Activated CD8-positive, alpha-beta memory T cell treated with anti-CD3 and anti-CD28 coated beads for 1 hour (primary cell): ENCODE results near the gene ARHGAP21.

Experiments
- DNase-seq, 2 donors: peaks; one replicate each; pipeline ENCODE4 v3.0.0-alpha.2; 2020; ENCODE audit warnings: low read depth in 1 of 2; ENCODE audit errors: extremely low read depth in 1 of 2

ARHGAP21 gene

DNA sequence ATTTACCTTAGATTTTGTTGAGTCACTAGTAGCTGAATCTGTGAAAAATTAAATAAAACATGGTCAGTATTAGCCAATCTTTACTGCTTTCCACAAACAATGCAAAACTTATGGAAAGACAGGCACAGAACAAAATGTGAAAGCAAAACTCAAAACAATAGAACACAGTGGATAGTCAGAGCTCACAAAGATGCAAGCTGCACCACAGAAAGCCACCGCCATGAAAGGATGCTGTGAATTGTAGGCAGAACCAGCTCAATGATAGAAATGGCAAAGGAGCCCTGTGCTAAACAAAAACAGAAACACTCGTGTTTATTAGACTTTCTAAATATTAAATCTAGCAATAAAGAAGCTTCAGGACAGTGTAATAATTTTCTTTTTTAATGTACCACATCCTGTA, 134.4 kb downstream of the ARHGAP21 start:
- no peak for DNase-seq

DNA sequence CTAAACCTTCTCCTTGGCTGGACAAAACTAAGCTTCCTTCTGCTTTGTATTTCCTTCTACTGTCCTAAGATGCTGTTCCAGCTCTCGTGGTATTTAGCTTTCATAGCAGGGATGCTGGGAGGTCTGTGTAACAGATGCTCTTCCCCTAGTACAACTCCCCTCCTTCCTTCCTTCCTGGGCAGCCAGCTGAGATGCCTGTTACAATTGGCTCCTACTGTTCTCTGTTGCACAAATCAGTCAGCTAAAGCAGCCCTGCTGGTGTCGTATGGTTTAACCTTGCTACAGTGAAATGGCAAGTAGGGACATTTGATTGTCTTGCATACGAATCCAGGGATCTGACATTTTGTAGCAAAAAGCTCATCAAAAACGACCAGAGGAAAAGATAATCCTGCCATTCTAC, 143.8 kb downstream of the ARHGAP21 start:
- no peak for DNase-seq

DNA sequence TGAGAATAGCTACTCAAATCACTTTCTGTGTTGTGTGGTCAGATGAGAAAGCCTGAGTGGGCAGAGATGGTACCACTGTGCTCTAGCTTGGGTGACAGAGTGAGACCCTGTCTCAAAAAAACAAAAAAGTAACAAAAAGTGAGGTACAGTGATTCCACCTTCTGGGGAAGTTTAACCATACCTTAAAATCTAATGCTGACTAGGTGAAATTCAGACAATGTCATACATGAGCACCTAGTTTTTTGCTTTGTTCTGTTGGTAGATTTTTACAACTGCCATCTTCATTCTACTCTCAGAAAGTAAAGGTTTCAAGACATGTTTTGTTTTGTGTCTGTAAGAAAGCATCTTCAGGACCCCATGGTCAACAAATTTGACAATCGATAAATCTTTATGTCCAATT, 144.2 kb downstream of the ARHGAP21 start:
- DNase-seq = no peak

DNA sequence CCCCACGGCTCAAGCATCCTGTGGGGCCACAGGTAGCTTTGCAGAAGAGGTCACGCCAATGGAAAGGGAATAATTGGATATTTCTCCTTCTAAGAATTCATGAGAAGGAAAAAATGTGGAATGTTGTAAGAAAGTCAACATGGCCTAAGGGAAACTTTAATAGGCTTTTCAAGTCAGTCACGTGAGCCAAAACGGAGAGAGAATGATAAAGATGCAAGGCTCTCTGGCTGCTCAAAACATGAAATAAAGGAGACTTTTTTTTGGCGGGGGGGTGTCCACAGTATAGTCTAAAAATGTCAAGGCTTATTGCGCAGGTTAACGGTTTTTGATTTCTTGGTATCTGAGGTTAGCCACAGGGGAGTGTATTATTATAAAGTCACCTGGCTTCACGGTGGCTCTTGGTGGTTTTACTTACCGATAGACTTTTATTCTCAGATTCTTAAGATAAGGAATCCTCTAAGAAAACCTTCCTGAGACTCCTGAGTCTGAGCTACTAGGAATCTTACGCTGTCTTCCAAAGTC, 148.1 kb downstream of the ARHGAP21 start:
- no peak for DNase-seq

DNA sequence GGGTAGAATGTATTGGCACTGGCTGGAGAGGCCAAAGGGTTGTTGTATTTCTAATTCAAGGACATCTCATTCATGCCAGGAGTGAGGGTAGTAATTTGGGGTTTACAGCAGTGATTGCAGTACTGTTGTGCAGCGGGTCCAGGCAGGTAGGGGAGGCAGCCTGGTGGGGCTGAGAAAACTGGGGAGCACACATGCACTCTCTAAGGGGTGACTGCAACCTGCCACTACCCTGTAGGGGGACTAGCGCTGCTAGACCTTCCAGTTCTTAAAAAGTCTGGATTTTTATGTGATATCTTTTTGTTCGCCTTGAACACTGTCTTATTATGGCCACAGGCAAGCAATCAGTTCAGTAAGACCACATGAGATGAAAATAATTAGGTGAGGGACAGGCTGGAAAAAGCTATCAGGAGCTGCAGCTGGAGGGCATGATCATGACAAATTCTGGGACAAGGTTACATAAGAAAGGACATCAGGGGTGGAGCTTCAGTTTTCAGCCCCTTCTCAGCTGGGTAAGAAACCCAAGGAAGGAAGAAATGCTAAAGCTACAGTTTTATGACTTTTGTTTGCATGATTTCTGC, 149.0 kb downstream of the ARHGAP21 start:
- DNase-seq = no peak

DNA sequence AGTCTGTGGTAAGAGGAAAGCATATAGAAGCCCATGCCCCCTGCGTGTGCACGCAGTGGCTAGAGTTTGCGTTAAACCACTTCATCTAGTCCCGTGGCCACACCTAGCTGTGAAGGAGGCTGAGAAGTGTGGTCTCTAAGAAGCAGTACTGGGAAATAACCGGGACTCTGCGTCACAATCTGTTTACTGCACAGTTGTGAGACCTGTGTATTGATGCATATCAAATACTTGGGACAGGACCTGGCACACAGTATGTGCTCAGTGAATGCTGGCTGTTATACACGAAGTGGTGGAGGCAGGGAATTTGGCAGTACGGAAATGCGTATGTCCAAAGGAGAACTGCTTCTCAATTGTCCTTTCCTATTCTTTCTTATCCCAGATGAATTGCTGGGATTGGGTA, 149.5 kb downstream of the ARHGAP21 start:
- no peak for DNase-seq

DNA sequence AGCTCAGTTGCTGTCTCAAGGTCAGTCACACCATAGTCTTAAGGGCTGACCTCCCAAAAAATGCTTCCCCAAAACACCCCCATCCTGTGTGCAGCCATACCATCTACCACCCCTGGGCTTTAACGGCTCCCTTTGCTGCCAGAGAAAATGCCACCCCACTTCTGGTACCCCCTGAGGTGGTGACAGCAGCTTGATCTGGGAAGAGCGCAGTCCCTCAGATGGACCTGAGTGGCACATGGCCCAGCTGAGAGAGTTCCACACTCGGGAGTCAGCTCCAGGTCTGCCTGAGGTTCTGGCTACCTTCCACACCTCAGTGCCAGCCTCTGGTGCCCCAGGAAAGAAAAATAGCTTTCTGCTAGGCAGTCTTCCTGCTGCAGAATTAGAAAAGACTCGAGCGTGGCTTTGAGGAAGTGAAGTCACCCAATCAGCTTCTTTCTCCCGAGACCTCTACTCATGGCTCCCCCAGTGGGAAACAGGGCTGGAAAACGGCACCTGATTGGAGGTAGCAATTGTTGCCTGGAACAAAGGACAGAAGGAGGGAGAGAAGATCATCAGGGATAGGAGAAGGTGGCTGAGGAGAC, 151.7 kb downstream of the ARHGAP21 start:
- DNase-seq = no peak

DNA sequence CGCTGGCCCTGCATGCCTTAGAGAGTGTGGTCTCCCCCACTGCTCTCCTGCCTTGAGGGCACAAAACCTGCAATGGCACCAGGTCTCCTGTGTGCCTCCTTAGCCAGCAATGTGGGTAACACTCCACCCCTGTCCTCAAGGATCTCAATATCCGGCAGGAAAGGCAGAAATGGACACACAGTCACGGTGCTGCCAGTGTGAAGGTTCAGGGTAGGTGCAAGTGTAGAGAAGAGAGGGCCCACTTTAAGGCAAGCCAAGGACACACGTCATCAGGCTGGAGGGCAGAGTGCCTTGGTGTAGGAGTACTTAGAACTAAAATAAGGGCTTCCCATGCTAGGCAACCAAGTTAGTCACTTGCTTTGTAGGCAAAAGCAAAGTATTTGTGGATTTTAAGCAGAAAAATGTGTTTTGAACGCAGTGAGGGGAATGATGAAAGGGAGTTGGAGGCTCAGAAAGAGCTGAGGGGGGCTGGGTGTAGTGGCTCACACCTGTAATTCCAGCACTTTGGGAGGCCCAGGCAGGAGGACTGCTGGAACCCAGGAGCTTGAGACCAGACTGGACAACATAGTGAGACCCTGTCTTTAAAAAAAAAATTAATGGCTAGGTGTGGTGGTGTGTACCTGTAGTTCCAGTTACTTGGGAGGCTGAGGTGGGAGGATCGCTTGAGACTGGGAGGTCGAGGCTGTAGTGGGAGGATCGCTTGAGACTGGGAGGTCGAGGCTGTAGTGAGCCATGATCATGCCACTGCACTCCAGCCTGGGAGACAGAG, 152.8 kb downstream of the ARHGAP21 start:
- no peak for DNase-seq

DNA sequence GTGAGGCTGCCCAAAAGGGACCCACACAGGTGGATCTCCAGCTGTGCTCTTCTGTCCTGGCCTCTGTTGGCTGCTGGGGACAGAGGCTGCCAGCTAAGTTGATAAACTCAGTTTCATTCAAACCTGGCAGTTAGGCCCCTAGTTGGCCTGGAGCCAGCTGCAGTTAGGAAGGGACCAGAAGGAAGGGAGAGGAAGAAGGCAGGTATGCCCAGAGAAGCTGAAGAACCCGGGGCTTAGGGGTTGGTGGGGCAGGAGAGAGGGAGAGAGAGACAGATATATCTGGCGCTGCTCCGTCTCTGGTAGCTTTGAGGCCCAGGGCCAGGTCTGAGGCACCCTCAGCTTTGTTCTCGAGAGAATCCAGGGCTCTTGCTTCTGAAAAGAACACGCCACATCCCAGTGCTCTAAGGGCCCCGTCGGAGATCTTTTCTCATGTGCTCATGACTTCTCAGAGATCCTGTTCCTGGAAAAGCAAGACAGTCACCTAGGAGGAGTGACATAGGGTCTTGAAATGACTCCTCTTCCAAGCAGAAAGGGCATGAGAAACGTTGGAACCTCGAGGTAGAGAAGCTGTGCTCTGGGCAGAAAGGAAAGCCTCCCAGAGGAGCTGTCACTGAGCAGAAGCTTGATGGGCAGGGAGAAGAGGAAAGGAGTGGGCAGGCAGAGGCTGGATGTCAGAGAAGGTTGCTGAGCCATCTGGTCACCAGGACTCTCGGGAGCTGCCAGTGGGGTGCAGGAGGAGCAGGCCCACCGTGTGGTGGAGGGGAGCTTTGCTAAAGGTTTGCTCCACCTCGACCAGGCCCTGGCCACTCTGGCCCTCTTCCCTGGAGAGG, 153.6 kb downstream of the ARHGAP21 start:
- DNase-seq = no peak

DNA sequence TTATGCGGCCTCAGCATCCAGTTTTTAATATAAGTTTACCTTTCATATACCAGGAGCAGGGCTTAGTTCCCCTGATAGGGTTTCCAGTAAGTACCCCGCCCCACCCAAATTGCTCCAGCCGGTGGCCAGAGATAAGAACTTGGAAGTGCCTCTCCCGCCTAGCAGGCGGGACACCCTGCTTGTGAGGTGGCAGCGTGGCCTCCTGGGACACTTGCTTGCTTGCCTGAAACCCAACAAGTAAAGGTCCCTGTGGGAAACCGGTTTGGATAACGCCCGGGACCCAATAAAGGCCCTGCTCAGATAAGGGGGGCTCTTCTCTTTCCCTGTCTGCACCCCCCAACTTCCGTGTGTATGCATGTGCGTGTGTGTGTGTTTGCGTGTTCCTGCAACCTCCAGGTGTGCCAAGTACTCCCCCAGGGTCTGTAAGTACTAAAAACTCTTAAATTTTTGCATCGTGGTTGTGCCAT, 154.3 kb downstream of the ARHGAP21 start:
- no peak for DNase-seq

DNA sequence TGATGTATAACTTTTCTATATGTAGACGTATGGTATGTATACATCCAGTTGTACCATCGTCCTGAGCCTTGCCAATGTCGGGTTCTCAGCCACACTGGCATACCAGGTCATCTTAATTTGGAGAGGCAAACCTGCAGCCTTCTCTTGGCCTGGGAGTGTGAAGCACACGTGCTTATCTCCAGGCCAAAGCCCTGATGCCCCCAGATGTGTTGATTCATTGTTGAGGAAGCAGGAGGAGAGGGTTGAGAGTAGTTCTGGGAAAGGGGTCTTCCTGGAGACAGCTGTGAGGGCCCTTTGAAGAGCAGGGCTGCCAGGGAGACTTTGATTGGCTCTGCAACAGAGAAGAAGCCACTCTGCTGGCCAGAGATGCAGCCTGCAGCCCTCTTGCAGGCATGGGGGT, 155.6 kb downstream of the ARHGAP21 start:
- DNase-seq = no peak

DNA sequence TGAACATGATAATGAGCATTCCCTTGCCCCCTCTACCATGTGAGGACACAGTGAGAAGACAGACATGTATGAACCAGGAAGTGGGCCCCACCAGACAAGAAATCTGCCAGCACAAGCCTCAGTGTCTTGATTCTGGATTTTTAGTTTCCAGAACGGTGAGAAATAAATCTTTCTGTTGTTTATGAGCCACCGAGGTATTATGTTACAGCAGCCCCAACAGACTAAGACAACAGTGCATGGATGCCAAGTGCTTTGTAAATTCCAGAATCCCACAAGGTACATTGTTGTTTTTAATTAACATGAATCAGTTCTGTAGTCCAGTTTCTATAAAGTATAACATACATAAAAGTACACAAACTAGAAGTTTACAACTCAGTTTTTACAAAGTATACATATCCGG, 162.2 kb downstream of the ARHGAP21 start:
- no peak for DNase-seq

DNA sequence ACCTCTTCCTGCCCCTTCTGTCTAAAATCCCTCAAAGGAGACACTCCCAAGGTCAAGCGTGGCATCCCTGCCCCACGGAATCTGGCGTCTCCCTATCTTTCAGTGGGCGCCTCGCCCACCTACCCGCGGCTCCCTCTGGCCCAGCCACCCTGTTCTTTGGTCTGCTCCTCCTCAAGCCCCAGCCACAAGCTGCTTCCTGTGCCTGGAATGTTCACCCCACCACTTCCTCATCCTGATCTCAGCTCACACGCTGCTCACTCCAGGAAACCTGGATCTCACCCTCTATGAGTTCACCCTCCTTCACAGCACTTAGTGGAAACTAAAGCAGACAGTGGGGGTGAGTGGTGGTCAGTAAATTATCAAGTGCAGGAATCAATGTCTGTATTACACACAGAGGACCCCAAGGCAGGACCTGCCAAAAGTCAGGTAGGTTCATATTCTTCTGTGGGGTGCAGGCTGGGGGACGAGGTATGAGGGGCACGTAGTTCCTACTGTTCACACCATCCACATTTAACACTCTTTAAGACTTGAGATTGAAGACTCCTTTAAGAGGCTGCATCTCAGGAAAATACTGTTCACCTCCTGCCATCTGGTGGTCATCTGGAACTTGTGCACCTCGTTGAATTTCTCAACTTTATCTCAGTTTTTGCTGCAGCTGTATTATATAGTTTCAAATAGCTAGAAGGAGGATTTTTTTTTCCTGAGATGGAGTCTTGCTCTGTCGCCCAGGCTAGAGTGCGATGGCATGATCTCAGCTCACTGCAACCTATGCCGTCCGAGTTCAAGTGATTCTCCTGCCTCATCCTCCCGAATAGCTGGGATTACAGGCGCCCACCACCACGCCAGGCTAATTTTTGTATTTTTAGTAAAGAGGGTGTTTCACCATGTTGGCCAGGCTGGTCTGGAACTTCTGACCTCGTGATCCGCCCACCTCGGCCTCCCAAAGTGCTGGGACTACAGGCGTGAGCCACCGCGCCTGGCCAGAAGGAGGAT, 166.6 kb downstream of the ARHGAP21 start:
- no peak for DNase-seq

DNA sequence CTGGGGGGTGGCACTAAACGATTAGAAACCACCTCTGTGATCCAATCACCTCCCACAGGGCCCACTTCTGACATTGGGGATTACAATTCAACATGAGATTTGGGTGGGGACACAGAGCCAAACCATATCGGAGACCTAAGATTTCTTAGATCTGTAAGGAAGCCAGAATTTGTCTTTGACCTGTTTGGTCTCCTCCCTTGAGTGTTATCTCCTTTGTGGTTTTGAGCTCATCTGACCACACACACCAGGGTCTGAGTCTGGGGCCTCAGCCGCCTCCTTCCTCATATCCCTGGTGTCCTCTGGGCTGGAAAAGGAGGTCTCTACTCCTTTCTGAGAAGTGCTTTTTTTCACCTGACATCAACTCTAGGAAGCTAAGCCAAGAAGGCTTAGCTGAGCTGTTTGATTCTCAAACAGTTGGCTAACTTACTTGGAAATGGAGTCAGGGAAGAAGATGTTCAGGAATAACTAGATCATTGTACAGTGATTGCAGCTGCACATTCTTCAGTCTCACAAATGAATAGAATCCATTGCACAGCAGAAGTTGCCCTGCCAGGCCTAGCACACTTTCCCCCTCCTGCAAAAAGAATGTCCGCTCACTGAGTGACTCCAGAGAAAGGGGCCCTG, 167.4 kb downstream of the ARHGAP21 start:
- no peak for DNase-seq

DNA sequence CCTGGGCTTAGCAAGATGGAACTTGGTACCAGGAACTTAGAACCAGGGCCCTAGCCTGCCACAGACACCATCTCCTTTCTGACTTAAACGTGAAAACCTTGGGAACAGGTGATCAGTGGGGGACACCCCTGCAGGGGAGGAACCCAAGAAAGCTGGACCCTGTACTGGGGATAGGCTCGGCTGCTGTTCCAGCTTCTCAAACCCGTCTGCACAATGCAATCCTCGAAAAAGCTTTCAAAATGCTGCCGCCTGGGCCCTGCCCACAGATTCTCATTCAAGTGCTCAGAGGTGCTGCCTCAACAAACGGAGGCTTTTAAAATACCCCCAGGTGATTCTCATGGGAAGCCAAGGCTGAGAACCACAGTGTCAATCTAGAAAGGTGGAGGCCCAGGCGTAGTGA, 169.7 kb downstream of the ARHGAP21 start:
- DNase-seq = no peak

DNA sequence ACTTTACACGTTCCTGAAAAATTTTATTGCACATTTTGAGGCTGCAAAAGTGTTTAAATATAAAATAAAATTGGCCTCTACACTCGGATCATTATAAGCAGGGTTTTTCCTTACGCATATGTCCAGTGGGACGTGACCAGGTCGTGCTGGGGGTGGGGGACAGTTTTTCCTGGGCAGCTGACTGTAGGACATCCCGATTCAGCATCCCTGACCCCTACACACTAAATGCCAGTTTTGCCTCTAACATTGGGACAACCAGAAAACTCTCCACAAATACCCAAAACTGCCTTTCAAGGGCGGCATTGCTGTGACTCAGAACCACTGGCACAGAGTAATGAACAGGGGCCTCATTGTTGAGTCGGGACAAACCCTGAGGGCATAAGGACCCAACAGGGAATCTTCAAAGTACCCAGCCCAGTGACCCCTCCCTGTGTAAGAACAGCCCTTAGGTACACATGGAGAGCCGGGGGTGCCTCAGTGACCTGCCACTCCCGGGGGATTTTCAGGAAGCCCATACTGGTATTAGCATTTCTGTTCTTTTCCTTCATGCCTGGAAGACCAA, 170.6 kb downstream of the ARHGAP21 start:
- no peak for DNase-seq

DNA sequence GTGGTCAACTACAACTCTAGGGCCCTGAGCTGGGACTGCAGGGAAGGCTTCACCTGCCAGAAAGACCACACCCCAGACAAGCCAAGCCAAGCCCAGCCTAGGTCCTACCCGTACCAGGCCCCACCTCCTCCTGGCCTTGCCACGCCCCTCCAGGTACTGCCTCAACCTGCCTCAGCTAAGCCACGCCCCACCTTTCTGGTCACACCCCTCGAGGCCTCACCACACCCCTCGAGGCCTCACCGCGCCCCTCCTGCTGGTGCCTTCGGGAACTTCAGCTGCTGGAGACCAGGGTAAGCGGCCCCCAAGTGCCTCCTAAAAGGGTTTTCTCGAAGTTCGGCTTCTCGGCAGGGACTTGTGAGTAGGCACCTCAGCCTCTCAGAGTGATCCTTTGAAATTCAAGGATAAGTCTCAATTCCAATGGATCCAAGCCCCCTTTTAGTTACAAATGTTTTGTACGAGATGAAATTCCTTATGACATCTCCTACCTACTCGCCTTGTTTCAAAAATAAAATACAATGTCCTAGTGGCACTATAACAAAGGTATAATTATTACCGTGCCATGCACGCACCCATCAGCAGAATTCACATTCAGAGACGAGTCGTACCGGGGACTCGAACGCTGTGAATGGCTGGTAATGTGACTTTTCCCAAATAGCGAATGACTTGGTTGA, 171.2 kb downstream of the ARHGAP21 start:
- no peak for DNase-seq

DNA sequence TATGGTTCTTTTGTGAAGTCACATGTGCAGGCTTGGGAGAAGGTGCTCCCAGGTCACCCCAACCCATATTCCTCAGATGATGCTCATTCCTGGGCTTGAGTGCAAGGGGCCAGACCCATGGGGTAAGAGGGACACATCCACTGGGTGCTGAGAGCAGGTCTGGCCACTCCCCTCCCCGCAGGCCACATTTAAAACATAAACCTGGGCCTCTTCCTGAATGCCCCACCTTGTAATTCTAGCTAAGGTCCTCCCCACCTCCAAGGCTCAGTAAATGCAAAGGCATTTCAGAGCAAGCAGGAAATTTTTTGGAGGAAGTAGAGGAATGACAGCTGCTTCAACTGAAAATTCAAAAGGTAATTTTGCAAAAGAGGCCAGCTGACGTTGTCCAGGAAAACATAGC, 172.5 kb downstream of the ARHGAP21 start:
- DNase-seq = no peak

DNA sequence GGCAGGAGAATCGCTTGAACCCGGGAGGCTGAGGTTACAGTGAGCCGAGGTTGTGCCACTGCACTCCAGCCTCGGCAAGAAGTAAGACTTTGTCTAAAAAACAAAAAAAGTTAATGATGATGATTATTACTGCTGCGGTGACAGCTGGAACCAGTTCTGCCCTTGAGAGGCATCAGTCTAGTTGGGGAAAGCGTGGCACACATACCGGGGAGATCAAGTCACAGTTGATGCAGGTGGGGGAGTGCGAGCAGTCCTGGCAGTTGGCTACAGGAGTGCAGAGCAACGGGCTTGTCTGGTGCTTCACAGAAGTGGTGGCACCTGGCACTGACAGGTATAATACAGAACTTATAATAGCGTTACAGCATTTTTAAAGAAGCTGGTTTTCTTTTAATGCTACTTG, 173.0 kb downstream of the ARHGAP21 start:
- no peak for DNase-seq
